HUES64 (cell line): ENCODE measurements around the gene TMCO1. TPM values are rescaled to one million over a fixed set of nuclear protein-coding genes. Genes with fewer than 3 reads are reported as not detected.
"Not testable (repeated sequence)": the region's sequence is repeated elsewhere in the genome, so short reads cannot be mapped to it uniquely, and the experiment has no call there.

Experiments
- H3K27ac ChIP-seq: 2 replicates; pipeline ENCODE4 v1.7.0; 2013; ENCODE audit warnings: low read depth, low read length, inconsistent platforms
- H3K27me3 ChIP-seq: 2 replicates; pipeline ENCODE4 v1.6.1; 2013; ENCODE audit warnings: mild to moderate bottlenecking, low read length; ENCODE audit not compliant: insufficient read depth
- H3K36me3 ChIP-seq: 2 replicates; pipeline ENCODE4 v1.6.1; 2013; ENCODE audit warnings: mild to moderate bottlenecking, low read length; ENCODE audit not compliant: insufficient read depth
- H3K4me1 ChIP-seq: 2 replicates; pipeline ENCODE4 v1.6.1; 2013; ENCODE audit warnings: mild to moderate bottlenecking, low read length, moderate library complexity; ENCODE audit not compliant: insufficient read depth
- H3K4me3 ChIP-seq: 2 replicates; pipeline ENCODE4 v1.5.1; 2013; ENCODE audit warnings: mild to moderate bottlenecking, low read length, moderate library complexity
- H3K9ac ChIP-seq: 2 replicates; pipeline ENCODE4 v1.6.1; 2013; ENCODE audit warnings: mild to moderate bottlenecking, low read depth, low read length
- H3K9me3 ChIP-seq: 2 replicates; pipeline ENCODE4 v1.6.1; 2013; ENCODE audit warnings: low read depth, low read length; ENCODE audit not compliant: insufficient read depth
- WGBS: fragments of 150-250, 120-280 bp; methylation state at CpG from one replicate; pipeline ENCODE4 v1.1.7; 2013; ENCODE audit warnings: missing lambda C conversion rate; 5-methylcytosine and 5-hydroxymethylcytosine counted together
- polyA plus RNA-seq, 2 experiments: library from polyadenylated mRNA; stranded (reverse); fragments of 50-300 nt; gene quantifications; one replicate each; pipeline ENCODE4 v1.2.3, GENCODE V29; 2013

TMCO1 gene, protein sequence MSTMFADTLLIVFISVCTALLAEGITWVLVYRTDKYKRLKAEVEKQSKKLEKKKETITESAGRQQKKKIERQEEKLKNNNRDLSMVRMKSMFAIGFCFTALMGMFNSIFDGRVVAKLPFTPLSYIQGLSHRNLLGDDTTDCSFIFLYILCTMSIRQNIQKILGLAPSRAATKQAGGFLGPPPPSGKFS
- 58.0 TPM for polyA plus RNA-seq (2013, experiment 1 of 2)
- polyA plus RNA-seq (2013, experiment 2 of 2): 58.0 TPM

DNA sequence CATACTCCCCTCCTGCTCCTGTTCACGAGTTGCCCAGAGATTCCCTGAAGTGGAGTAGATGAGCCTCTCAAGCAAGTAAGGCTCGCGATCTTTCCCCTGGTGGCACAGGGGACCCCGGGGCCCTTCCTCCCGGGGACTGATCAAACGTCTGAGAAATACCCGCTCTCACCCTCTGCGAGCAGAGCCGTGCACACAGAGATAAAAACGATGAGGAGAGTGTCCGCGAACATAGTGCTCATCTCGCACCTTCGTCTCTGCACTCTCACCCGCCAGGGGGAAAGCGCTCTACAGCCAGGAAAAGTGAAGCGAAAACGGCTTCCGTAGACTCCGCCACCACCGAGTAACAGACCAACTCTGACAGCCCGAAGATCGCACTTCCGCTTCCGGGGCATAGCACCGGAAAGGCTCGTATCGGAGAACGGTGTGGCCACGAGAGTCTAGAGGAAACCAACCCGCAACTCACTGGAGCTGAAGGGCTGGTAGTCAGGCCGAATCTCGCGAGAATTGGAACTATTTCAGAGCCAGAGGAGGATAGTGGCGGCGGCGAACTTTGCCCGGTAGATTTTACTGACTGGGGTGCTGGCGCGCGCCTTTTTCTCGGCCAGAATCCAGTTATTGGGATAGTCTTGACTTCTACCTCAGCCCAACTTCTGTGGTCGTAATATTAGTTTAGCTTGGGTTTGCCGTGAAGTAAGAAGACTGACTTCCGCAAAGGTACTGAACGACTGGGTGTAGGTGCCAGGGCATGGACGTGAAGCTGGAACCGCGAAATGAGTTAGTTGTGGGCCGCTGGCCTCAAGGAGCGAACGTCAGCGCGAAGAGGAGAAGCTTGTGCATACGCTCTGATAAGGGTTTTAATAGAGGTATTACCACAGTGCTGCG is at the start of gene TMCO1:
Gene TMCO1 (minus strand): TSS at position 356 of the 882 bp plus-strand sequence. CDS start 117 bp downstream, at position 239.
- WGBS: under 1% methylated on average over 56 of the region's 56 CpGs
- peak within 1 kb of the TSS; percentile 93 for H3K27ac ChIP-seq
- peak within 1 kb of the TSS; percentile 92 for H3K9ac ChIP-seq

DNA sequence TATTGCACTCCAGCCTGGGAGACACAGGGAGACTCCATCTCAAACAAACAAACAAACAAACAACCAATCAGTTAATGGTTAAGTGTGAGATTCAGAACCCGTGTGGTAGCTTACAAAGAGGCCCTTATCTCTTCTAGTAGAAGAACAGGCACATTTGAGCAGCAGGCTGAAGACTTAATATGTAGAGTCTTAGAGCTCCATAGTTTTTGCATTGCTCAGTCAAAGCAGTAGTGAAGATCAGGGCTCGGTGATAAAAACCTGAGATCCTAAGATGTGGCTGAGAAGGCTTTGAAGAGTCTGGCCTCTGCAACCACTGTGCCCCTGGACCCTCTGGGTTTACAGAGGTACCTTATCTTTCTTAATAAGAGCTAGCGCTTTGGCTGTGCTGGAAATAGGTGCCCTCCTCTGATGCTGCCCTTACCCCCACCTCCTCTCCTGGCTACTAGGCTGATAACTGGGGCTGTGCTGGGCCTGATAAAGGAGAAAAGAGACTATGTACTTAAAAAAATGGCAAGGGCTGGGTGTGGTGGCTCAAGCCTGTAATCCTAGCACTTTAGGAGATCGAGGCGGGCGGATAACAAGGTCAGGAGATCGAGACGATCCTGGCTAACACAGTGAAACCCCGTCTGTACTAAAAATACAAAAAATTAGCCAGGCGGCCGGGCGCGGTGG is 48.3 kb upstream of the TMCO1 start:
- Histone ChIP-seq H3K27me3 (no peaks in the 10 kb centered on the region), H3K9ac (no peak overlapping the region)
- WGBS: 91% methylated on average over 13 of the region's 13 CpGs

More for the DNA sequence above, at the start of gene TMCO1:
- Histone ChIP-seq H3K27me3 (no peaks in the 10 kb centered on the region), H3K36me3 (peaks cover 44% of the 10 kb centered on the region), H3K4me3 (peak within 1 kb of the TSS; percentile 77), H3K9me3 (no peaks in the 10 kb centered on the region), H3K4me1 (0 out of 2 replicates have a peak, but pooled peaks cover 7% of the 10 kb centered on the region)

DNA sequence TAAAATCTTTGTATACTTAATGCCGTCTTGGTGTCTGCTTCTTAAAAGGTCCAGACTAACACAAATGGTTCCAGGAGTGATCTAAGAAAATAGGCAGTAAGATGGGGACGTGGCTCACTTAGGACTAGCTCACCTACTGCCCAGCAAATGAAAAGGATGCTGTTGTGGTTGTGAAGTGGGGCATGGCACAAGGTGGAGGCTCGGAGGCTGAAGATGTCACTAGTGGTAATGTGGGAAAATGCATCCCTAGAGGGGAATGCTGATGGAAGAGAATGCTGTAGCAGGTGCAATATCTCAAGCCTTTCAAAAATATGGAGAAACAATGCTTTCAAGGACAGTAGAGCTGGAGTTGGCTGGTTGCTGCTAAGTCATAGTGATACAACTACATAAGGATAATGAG is 47.5 kb upstream of the TMCO1 start:
- Histone ChIP-seq H3K27me3 (no peaks in the 10 kb centered on the region), H3K4me3 (no peak overlapping the region), H3K9ac (no peak overlapping the region), H3K9me3 (no peaks in the 10 kb centered on the region), H3K36me3 (no peaks in the 10 kb centered on the region), H3K27ac (no peak overlapping the region), H3K4me1 (no peaks in the 10 kb centered on the region)
- 75% methylated on average over 3 of the region's 3 CpGs for WGBS

More for the DNA sequence above, 48.3 kb upstream of the TMCO1 start:
- Histone ChIP-seq H3K4me1 (no peaks in the 10 kb centered on the region), H3K27ac (no peak overlapping the region), H3K36me3 (no peaks in the 10 kb centered on the region), H3K9me3 (no peaks in the 10 kb centered on the region), H3K4me3 (no peak overlapping the region)

DNA sequence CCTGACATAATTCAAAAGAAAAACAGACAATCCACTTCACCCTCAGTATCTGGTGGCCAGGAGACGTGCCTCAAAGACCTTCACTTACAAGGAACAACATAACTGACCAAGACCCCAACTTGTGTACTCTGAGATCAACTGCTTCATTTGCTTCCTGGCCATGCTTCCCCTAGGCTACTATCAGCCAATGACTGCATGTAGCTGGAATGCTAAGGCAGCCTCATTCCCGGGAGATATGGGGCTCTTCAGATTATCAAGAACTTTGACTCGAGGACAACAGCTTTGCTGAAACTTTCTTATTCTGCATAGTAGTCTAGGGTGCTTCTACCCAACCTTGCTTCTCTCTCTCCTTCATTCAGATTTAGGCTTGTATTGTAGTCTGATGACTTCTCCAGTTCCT is 47.1 kb upstream of the TMCO1 start:
- Histone ChIP-seq H3K36me3 (no peaks in the 10 kb centered on the region), H3K9me3 (no peaks in the 10 kb centered on the region), H3K4me3 (no peak overlapping the region), H3K27ac (no peak overlapping the region), H3K9ac (no peak overlapping the region), H3K4me1 (no peaks in the 10 kb centered on the region), H3K27me3 (no peaks in the 10 kb centered on the region)
- WGBS: 56% methylated on average over 3 of the region's 3 CpGs

DNA sequence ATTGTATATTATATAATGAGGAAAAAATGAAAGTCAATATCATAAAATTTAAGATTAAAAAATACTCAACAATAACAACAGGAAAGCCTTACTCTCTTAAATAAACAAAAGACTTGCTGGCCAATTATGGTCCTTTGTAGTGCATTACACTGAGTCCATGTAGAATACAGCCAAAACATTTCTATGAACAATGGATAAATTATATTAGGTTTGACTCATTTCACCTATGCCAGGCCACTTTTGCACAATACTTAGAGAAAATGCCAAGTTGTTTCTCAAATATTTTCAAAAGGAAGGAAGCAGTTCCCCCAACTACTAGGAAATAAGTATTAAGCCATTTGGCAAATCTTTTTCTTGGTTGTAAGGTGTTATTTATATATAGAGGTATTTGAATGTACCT is 38.9 kb upstream of the TMCO1 start:
- Histone ChIP-seq H3K4me3 (no peak overlapping the region), H3K9me3 (no peaks in the 10 kb centered on the region), H3K27ac (no peak overlapping the region), H3K4me1 (no peaks in the 10 kb centered on the region), H3K36me3 (no peaks in the 10 kb centered on the region), H3K9ac (no peak overlapping the region), H3K27me3 (no peaks in the 10 kb centered on the region)

DNA sequence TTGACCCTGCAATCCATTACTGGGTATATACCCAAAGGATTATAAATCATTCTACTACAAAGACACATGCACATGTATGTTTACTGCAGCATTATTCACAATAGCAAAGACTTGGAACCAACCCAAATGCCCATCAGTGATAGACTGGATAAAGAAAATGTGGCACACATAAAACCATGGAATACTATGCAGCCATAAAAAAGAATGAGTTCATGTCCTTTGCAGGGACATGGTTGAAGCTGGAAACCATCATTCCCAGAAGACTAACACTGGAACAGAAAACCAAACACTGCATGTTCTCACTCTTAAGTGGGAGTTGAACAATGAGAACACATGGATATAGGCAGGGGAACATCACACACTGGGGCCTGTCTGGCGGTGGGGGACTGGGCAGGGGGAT is 35.8 kb upstream of the TMCO1 start:
- not testable (repeated sequence) for H3K27me3 ChIP-seq, H3K9me3 ChIP-seq, H3K27ac ChIP-seq, H3K4me1 ChIP-seq, H3K9ac ChIP-seq, H3K36me3 ChIP-seq, H3K4me3 ChIP-seq
- 95% methylated on average over 1 of the region's 1 CpG for WGBS

DNA sequence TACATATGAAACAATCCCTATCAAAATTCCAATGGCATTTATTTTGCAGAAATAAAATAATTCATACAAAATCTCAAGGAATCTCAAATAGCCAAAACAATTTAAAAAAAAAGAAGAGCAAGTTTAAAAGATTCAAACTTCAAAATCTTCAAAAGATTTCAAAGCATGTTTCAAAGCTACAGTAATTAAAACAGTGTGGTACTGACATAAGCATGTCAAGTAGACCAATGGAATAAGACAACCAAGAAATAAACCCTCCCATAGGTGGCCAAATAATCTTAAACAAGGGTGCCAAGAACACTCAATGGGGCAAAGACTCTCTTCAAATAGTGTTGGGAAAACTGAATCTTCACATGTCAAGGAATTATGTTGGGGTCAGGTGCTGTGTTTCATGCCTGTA is 30.7 kb upstream of the TMCO1 start:
- peaks cover 6% of the 10 kb centered on the region; the same call in 1 of the 2 replicates for H3K9me3 ChIP-seq
- H3K27me3 ChIP-seq: no peaks in the 10 kb centered on the region
- H3K27ac ChIP-seq: no peak overlapping the region
- no peaks in the 10 kb centered on the region for H3K4me1 ChIP-seq
- no peak overlapping the region for H3K9ac ChIP-seq
- H3K36me3 ChIP-seq: no peaks in the 10 kb centered on the region
- H3K4me3 ChIP-seq: no peak overlapping the region

DNA sequence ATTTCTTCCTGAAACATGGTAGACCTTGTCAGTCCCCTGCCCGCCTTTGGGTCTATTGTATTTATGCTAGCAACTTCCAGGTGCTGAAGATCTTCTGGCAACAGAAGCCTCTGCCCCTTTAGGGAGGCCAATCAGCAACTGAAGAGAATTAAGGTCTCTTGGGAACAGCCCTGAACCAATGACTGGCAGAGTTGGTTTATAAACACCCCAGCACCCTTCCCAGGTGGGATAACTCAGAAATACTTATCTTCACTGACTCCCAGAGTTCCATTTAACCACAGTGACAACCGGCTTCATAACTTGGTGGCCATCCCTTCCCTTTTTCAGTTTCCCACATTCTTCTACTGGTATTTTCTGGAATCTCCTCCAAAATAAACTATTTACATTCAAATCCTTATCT is 27.2 kb upstream of the TMCO1 start:
- H3K27ac ChIP-seq: no peak overlapping the region
- H3K9me3 ChIP-seq: peaks cover 6% of the 10 kb centered on the region; the same call in 1 of the 2 replicates
- no peaks in the 10 kb centered on the region for H3K4me1 ChIP-seq
- WGBS: 87% methylated on average over 2 of the region's 2 CpGs
- H3K4me3 ChIP-seq: no peak overlapping the region
- H3K9ac ChIP-seq: no peak overlapping the region
- no peaks in the 10 kb centered on the region for H3K36me3 ChIP-seq
- H3K27me3 ChIP-seq: no peaks in the 10 kb centered on the region

DNA sequence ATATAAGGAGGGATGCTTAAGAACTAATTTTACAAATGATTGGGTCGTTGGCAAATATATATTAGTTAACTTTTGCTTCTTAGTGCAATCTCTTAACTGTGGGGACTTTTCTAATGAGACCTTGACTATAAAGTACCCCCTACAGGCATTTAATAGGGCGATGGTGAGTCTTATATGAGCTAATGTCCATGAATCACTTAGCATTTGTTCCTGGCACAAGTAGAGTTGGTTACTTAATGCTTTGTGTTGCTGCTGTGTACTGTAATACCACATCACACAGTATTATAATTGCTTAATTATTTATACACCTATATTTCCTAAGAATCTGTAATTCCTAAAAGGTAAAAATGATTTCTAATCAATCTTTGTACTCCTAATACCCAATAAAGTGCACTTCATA is 25.3 kb upstream of the TMCO1 start:
- no peak overlapping the region for H3K4me3 ChIP-seq
- 70% methylated on average over 1 of the region's 2 CpGs for WGBS

DNA sequence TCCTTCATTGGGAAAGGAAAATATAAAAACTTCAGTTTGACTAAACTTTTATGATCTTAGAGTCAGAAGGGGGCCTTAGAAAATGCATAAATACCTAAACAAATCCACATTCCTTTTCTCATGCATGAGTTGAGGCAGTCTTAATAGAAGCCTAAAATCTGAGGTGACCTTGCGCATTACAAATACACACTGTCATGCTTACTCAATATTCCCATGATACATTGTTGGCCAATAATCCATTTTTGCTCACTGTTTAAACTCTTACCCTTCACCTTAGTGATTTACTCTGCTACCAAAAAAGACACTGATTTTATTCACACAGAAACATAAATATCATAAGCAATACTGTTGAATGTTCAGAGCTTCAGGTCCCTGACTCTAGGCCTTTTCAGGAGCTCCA is 19.1 kb upstream of the TMCO1 start:
- Histone ChIP-seq H3K9me3 (peaks cover 11% of the 10 kb centered on the region), H3K4me3 (no peak overlapping the region), H3K36me3 (no peaks in the 10 kb centered on the region), H3K9ac (no peak overlapping the region), H3K27ac (no peak overlapping the region), H3K27me3 (no peaks in the 10 kb centered on the region), H3K4me1 (no peaks in the 10 kb centered on the region)
- whole genome bisulfite sequencing: 96% methylated on average over 1 of the region's 1 CpG

More for the DNA sequence above, 25.3 kb upstream of the TMCO1 start:
- Histone ChIP-seq H3K9ac (no peak overlapping the region), H3K4me1 (no peaks in the 10 kb centered on the region), H3K27me3 (no peaks in the 10 kb centered on the region), H3K27ac (no peak overlapping the region), H3K36me3 (no peaks in the 10 kb centered on the region), H3K9me3 (no peaks in the 10 kb centered on the region)

DNA sequence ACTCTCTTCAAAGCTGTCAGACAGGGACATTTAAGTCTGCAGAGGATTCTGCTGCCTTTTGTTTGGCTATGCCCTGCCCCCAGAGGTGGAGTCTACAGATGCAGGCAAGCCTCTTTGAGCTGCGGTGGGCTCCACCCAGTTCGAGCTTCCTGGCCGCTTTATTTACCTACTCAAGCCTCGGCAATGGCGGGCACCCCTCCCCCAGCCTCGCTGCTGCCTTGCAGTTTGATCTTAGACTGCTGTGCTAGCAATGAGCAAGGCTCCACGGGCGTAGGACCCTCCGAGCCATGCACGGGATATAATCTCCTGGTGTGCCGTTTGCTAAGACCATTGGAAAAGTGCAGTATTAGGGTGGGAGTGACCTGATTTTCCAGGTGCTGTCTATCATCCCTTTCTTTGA is 14.9 kb upstream of the TMCO1 start:
- not testable (repeated sequence) for H3K36me3 ChIP-seq

More for the DNA sequence above, 14.9 kb upstream of the TMCO1 start:
- not testable (repeated sequence) for H3K4me3 ChIP-seq, H3K27me3 ChIP-seq, H3K4me1 ChIP-seq, H3K9ac ChIP-seq, H3K27ac ChIP-seq
- WGBS: 90% methylated on average over 11 of the region's 11 CpGs
- peaks cover 11% of the 10 kb centered on the region for H3K9me3 ChIP-seq
